ENCODE results near the gene PRR14. TPM values are rescaled to one million over a fixed set of nuclear protein-coding genes. Genes with fewer than 3 reads are reported as not detected.
"Not testable (repeated sequence)": the region's sequence is repeated elsewhere in the genome, so short reads cannot be mapped to it uniquely, and the experiment has no call there.

The PRR14 gene
- total RNA-seq, 1 experiment from 2014 or later: 14.1 TPM

- DNase-seq (ENCODE audit: low read depth): no peak
These were observed 41.8 kb downstream of the PRR14 start for GRCh38 chr16:30692396-30693064.

GRCh38 chr16:30694926-30695693, 44.4 kb downstream of the PRR14 start:
- DNase-seq (ENCODE audit: low read depth): no peak

- DNase-seq (ENCODE audit: low read depth): not testable (repeated sequence)
These were observed 45.9 kb downstream of the PRR14 start for GRCh38 chr16:30696646-30697045.

- peak; percentile 26 for DNase-seq (ENCODE audit: low read depth)
These were observed 46.7 kb downstream of the PRR14 start for GRCh38 chr16:30697264-30698138.

GRCh38 chr16:30698139-30698815, 47.5 kb downstream of the PRR14 start:
- peak; percentile 97 for DNase-seq (ENCODE audit: low read depth)

GRCh38 chr16:30698816-30699614, 48.3 kb downstream of the PRR14 start, which contains the start of gene SRCAP:
SRCAP (plus strand) TSS chr16:30699171; CDS start chr16:30700825, 1,654 bp downstream.
- DNase-seq (ENCODE audit: low read depth): peak; percentile 80

- no peak for DNase-seq (ENCODE audit: low read depth)
These were observed 48.9 kb downstream of the PRR14 start for GRCh38 chr16:30699615-30700099.

- no peak for DNase-seq (ENCODE audit: low read depth)
These were observed 49.7 kb downstream of the PRR14 start for GRCh38 chr16:30700491-30700890.

- DNase-seq (ENCODE audit: low read depth): no peak
These were observed 50.2 kb downstream of the PRR14 start for GRCh38 chr16:30700971-30701370.

- not testable (repeated sequence) for DNase-seq (ENCODE audit: low read depth)
These were observed 52.3 kb downstream of the PRR14 start for GRCh38 chr16:30703071-30703470.

- DNase-seq (ENCODE audit: low read depth): no peak
These were observed 53.2 kb downstream of the PRR14 start for GRCh38 chr16:30703971-30704370.

Other genes with a start within 250 kb of the PRR14 start
- gene ZNF771, start 243.4 kb upstream of the PRR14 start, total RNA-seq (2014; rRNA removed; shearing (Covaris generic)): 7.1 and 21.8 TPM in 2 replicates
- 32.2 and 42.9 TPM in 2 replicates for gene DCTPP1, start 220.9 kb upstream of the PRR14 start, total RNA-seq (2014; rRNA removed; shearing (Covaris generic))
- gene SEPHS2, start 205.1 kb upstream of the PRR14 start, total RNA-seq (2014; rRNA removed; shearing (Covaris generic)): 5.9 and 11.3 TPM in 2 replicates
- gene ITGAL, start 178.2 kb upstream of the PRR14 start, total RNA-seq (2014; rRNA removed; shearing (Covaris generic)): not detected in 2 replicates
- gene ZNF768, start 124.4 kb upstream of the PRR14 start, total RNA-seq (2014; rRNA removed; shearing (Covaris generic)): 30.8 and 49.9 TPM in 2 replicates
- gene ZNF747, start 116.1 kb upstream of the PRR14 start, total RNA-seq (2014; rRNA removed; shearing (Covaris generic)): 3.1 and 7.5 TPM in 2 replicates
- 3.8 and 9.4 TPM in 2 replicates for gene ZNF764, start 92.6 kb upstream of the PRR14 start, total RNA-seq (2014; rRNA removed; shearing (Covaris generic))
- 7.6 and 10.5 TPM in 2 replicates for gene ZNF688, start 79.2 kb upstream of the PRR14 start, total RNA-seq (2014; rRNA removed; shearing (Covaris generic))
- 4.0 and 6.3 TPM in 2 replicates for gene ZNF785, start 65.3 kb upstream of the PRR14 start, total RNA-seq (2014; rRNA removed; shearing (Covaris generic))
- 9.9 and 12.7 TPM in 2 replicates for gene ZNF689, start 40.6 kb upstream of the PRR14 start, total RNA-seq (2014; rRNA removed; shearing (Covaris generic))
- 7.5 and 14.2 TPM in 2 replicates for gene FBRS, start 7.5 kb downstream of the PRR14 start, total RNA-seq (2014; rRNA removed; shearing (Covaris generic))
- 6.9 and 11.7 TPM in 2 replicates for gene SRCAP, start 48.2 kb downstream of the PRR14 start, total RNA-seq (2014; rRNA removed; shearing (Covaris generic))
- gene PHKG2, start 97.5 kb downstream of the PRR14 start, total RNA-seq (2014; rRNA removed; shearing (Covaris generic)): 39.6 and 57.4 TPM in 2 replicates
- 4.8 and 5.2 TPM in 2 replicates for gene CFAP119, start 111.1 kb downstream of the PRR14 start, total RNA-seq (2014; rRNA removed; shearing (Covaris generic))
- 72.4 and 104 TPM in 2 replicates for gene RNF40, start 111.4 kb downstream of the PRR14 start, total RNA-seq (2014; rRNA removed; shearing (Covaris generic))
- gene ZNF629, start 136.2 kb downstream of the PRR14 start, total RNA-seq (2014; rRNA removed; shearing (Covaris generic)): 10.9 and 23.0 TPM in 2 replicates
- gene BCL7C, start 243.1 kb downstream of the PRR14 start, total RNA-seq (2014; rRNA removed; shearing (Covaris generic)): 33.6 and 34.7 TPM in 2 replicates
- 0.42 TPM in 1 of 2 replicates, not detected in the other for gene CTF1, start 245.7 kb downstream of the PRR14 start, total RNA-seq (2014; rRNA removed; shearing (Covaris generic))